T-helper 2 cell treated with Interferon-gamma antibody and Interleukin-4, amounts not matched to agents 5 μg/mL and 100 μg/mL, for 36 hours (primary cell): ENCODE data around the gene TOMM6.
A peak's percentile ranks its signal among the peaks of the same experiment; 100 is the strongest.
"Not testable (repeated sequence)": the region's sequence is repeated elsewhere in the genome, so short reads cannot be mapped to it uniquely, and the experiment has no call there.

ENCODE experiments used
- DNase-seq: peaks from one replicate; pipeline ENCODE4 v3.0.0; 2021; ENCODE audit warnings: low spot score
- H3K27ac Mint-ChIP-seq: one replicate; pipeline ENCODE4 v1.8.0; 2021; ENCODE audit warnings: mild to moderate bottlenecking, mixed read lengths
- H3K27me3 Mint-ChIP-seq: one replicate; pipeline ENCODE4 v1.8.0; 2021; ENCODE audit warnings: low read depth, mixed read lengths
- H3K36me3 Mint-ChIP-seq: one replicate; pipeline ENCODE4 v1.8.0; 2021; ENCODE audit warnings: low read depth, mixed read lengths
- H3K4me1 Mint-ChIP-seq: one replicate; pipeline ENCODE4 v1.8.0; 2021; ENCODE audit warnings: low read depth, mixed read lengths
- H3K4me3 Mint-ChIP-seq: one replicate; pipeline ENCODE4 v1.8.0; 2022; ENCODE audit warnings: mild to moderate bottlenecking, moderate library complexity, mixed read lengths
- H3K9me3 Mint-ChIP-seq: one replicate; pipeline ENCODE4 v1.8.0; 2021; ENCODE audit warnings: mixed read lengths

The TOMM6 gene

GRCh38 chr6:41785689-41786450 is 1.6 kb upstream of the TOMM6 start:
- H3K9me3 Mint-ChIP-seq, result no peaks in the 10 kb centered on the region
- no peak for DNase-seq

GRCh38 chr6:41786451-41787218 is 859 bp upstream of the TOMM6 start:
- H3K27me3 Mint-ChIP-seq, result no peaks in the 10 kb centered on the region
- peak; percentile 88 for DNase-seq
- H3K9me3 Mint-ChIP-seq, result no peaks in the 10 kb centered on the region
- peaks cover 13% of the 10 kb centered on the region for H3K4me1 Mint-ChIP-seq
- H3K27ac Mint-ChIP-seq, result peak overlapping the region; percentile 98
- H3K4me3 Mint-ChIP-seq, result peak overlapping the region; percentile 88
- peaks cover 23% of the 10 kb centered on the region for H3K36me3 Mint-ChIP-seq

More at GRCh38 chr6:41785689-41786450, 1.6 kb upstream of the TOMM6 start:
- Mint-ChIP-seq H3K4me3 (peak overlapping the region; percentile 88), H3K36me3 (peaks cover 20% of the 10 kb centered on the region), H3K27ac (peak overlapping the region; percentile 62), H3K27me3 (peaks cover 5% of the 10 kb centered on the region), H3K4me1 (peaks cover 16% of the 10 kb centered on the region)

DNA sequence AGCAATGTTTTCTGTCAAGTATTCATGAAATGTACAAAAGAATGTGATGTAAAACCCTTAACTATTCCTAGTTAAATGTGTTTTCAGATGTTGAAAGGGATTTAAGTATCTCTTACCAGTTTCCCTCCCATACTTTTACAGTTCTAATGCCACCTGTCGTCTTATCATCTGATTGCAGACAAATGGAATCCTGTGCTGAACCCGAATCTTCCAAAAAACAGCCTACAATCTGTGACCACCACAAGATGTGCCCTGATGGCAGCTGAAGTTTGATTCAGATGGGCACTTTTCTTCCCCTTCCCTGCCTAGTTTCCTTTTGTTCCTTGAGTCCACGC is 1.9 kb downstream of the TOMM6 start:
- Mint-ChIP-seq H3K9me3 (no peaks in the 10 kb centered on the region), H3K4me3 (peak overlapping the region; percentile 88), H3K27me3 (no peaks in the 10 kb centered on the region), H3K4me1 (peaks cover 12% of the 10 kb centered on the region), H3K27ac (peak overlapping the region; percentile 74), H3K36me3 (peaks cover 26% of the 10 kb centered on the region)
- DNase-seq, result no peak

DNA sequence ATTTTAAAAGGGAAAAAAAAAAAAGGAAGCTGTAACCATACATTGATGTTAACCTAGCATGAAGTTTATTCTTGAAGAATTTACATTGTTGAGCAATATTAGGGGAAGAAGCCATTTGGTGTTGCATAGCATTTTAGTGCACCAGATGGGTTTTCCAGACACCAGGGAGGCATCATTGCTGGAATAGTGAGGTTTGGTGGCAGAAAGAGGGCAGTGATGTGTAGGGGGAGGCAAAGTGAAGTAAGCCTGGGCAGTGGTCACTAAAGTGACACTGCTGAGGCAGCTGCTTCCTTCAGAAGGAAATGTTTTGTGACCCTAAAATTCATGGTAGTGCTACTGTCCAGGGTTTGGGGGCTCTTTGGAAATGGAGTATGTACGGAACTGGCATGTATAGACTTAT is 2.6 kb downstream of the TOMM6 start:
- H3K4me3 Mint-ChIP-seq, result no peak overlapping the region
- no peak for DNase-seq
- no peak overlapping the region for H3K27ac Mint-ChIP-seq
- peaks cover 9% of the 10 kb centered on the region for H3K4me1 Mint-ChIP-seq
- H3K27me3 Mint-ChIP-seq, result no peaks in the 10 kb centered on the region
- no peaks in the 10 kb centered on the region for H3K9me3 Mint-ChIP-seq
- peaks cover 26% of the 10 kb centered on the region for H3K36me3 Mint-ChIP-seq

DNA sequence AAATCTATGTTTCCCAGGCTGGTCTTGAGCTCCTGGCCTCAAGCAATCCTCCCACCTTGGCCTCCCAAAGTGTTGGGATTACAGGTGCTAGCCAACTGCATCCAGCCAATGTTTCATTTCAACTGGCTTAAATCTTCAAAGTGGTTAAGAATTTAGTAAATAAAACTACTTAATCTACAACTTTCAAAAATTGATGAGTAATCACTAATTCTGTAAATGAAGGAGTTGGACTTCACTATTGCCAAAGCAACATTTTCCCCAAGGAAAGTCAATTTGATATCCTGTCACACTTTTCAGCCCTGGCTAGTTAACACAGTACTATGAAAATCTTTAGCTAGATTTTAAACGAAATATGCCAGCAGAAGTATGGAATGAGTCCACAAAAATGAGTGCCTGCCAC is 3.8 kb downstream of the TOMM6 start:
- Mint-ChIP-seq H3K4me1 (peaks cover 4% of the 10 kb centered on the region), H3K27me3 (no peaks in the 10 kb centered on the region), H3K36me3 (peaks cover 26% of the 10 kb centered on the region), H3K4me3 (no peak overlapping the region), H3K9me3 (no peaks in the 10 kb centered on the region), H3K27ac (no peak overlapping the region)
- no peak for DNase-seq

- Mint-ChIP-seq H3K4me3 (no peak overlapping the region), H3K4me1 (peaks cover 4% of the 10 kb centered on the region), H3K27me3 (no peaks in the 10 kb centered on the region), H3K27ac (no peak overlapping the region), H3K36me3 (peaks cover 26% of the 10 kb centered on the region), H3K9me3 (no peaks in the 10 kb centered on the region)
- no peak for DNase-seq
Measured at GRCh38 chr6:41791984-41792383, 4.5 kb downstream of the TOMM6 start.

DNA sequence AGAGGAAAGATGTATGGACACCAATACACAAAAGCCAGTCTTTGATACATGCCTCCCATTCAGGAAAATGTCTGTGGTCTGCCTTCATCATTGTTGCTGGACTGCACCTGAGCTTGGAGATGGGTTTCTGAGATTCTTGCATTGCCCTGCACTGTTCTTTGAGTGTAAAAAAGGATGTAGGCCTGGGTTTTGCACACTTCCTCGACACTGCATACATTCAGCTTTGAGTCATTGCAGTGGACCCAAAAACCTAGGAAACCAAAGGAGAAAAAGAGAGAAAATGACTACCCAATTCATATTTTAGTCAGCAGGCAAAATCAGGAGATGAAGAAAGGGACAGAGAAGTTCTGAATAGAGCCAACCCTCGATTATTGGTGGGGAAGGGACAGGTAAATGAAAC is 9.0 kb downstream of the TOMM6 start:
- Mint-ChIP-seq H3K27me3 (no peaks in the 10 kb centered on the region), H3K9me3 (no peaks in the 10 kb centered on the region), H3K4me3 (no peak overlapping the region), H3K27ac (no peak overlapping the region), H3K4me1 (no peaks in the 10 kb centered on the region), H3K36me3 (peaks cover 7% of the 10 kb centered on the region)
- DNase-seq, result no peak

GRCh38 chr6:41798901-41799558 is 11.5 kb downstream of the TOMM6 start:
- Mint-ChIP-seq H3K27me3 (no peaks in the 10 kb centered on the region), H3K9me3 (no peaks in the 10 kb centered on the region), H3K36me3 (peaks cover 2% of the 10 kb centered on the region), H3K4me3 (no peak overlapping the region), H3K4me1 (no peaks in the 10 kb centered on the region), H3K27ac (no peak overlapping the region)
- DNase-seq, result no peak

DNA sequence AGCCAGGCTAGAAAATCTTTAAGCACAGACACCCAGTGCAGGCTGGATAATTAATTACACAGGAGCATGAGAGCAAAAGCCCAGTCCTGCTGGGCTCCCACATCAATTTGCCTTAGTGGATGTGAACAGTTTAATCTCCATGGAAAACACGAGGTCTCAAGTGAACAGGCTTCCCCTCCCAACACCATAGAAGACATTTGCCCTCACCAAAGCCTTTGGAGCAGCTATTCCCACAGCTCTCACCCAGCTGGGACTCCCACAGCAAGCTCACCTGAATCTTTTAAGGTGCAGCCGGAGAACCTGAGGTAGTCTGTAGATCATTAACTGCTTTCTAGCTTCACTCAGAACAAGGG is 12.0 kb downstream of the TOMM6 start:
- no peaks in the 10 kb centered on the region for H3K9me3 Mint-ChIP-seq

GRCh38 chr6:41801380-41801779 is 13.9 kb downstream of the TOMM6 start:
- Mint-ChIP-seq H3K4me1 (no peaks in the 10 kb centered on the region), H3K4me3 (no peak overlapping the region), H3K36me3 (peaks cover 4% of the 10 kb centered on the region), H3K27ac (no peak overlapping the region), H3K27me3 (no peaks in the 10 kb centered on the region), H3K9me3 (no peaks in the 10 kb centered on the region)
- DNase-seq, result no peak

More for the DNA sequence above, 12.0 kb downstream of the TOMM6 start:
- no peaks in the 10 kb centered on the region for H3K27me3 Mint-ChIP-seq
- H3K36me3 Mint-ChIP-seq, result peaks cover 2% of the 10 kb centered on the region
- no peak for DNase-seq
- no peaks in the 10 kb centered on the region for H3K4me1 Mint-ChIP-seq
- H3K27ac Mint-ChIP-seq, result no peak overlapping the region
- no peak overlapping the region for H3K4me3 Mint-ChIP-seq

GRCh38 chr6:41805830-41806774 is 18.6 kb downstream of the TOMM6 start:
- H3K9me3 Mint-ChIP-seq, result no peaks in the 10 kb centered on the region
- no peaks in the 10 kb centered on the region for H3K4me1 Mint-ChIP-seq
- DNase-seq, result no peak
- no peak overlapping the region for H3K27ac Mint-ChIP-seq
- H3K4me3 Mint-ChIP-seq, result no peak overlapping the region
- H3K27me3 Mint-ChIP-seq, result no peaks in the 10 kb centered on the region
- peaks cover 1% of the 10 kb centered on the region for H3K36me3 Mint-ChIP-seq

GRCh38 chr6:41811095-41811494 is 23.6 kb downstream of the TOMM6 start:
- peaks cover 1% of the 10 kb centered on the region for H3K4me1 Mint-ChIP-seq

GRCh38 chr6:41811946-41812345 is 24.5 kb downstream of the TOMM6 start:
- H3K27me3 Mint-ChIP-seq, H3K4me3 Mint-ChIP-seq, H3K27ac Mint-ChIP-seq, H3K9me3 Mint-ChIP-seq, DNase-seq, H3K4me1 Mint-ChIP-seq, H3K36me3 Mint-ChIP-seq: not testable (repeated sequence)

More at GRCh38 chr6:41811095-41811494, 23.6 kb downstream of the TOMM6 start:
- Mint-ChIP-seq H3K9me3 (no peaks in the 10 kb centered on the region), H3K27ac (no peak overlapping the region), H3K4me3 (no peak overlapping the region), H3K27me3 (no peaks in the 10 kb centered on the region), H3K36me3 (no peaks in the 10 kb centered on the region)
- no peak for DNase-seq
